Erythroblast (primary cell): ENCODE data around the gene ZNF581.

Experiments used
- GATA1 ChIP-seq: IDR thresholded peaks from 2 replicates; pipeline ENCODE4 v1.6.1; 2011; ENCODE audit warnings: low read depth, mild to moderate bottlenecking, control low read depth, low read length, moderate library complexity
- POLR2A ChIP-seq: IDR thresholded peaks from 2 replicates; pipeline ENCODE4 v1.6.1; 2011; ENCODE audit warnings: mild to moderate bottlenecking, low read length

GRCh38 chr19:55691561-55692481, 48.4 kb downstream of the ZNF581 start:
- no peak for TF ChIP-seq POLR2A
- TF ChIP-seq GATA1 = no peak
